ENCODE results near the gene NUDT13. TPM values are rescaled to one million over a fixed set of nuclear protein-coding genes. Genes with fewer than 3 reads are reported as not detected.

Gene NUDT13
- total and polyA plus RNA-seq, 9 of the 15 experiments (the other 6 are each of a cell fraction or from before 2014, with no cell fraction given), result 4.7 to 11.1 (median 5.6) TPM

GRCh38 chr10:73096449-73097304 lies 13.6 kb upstream of the NUDT13 start, which contains the start of gene P4HA1 (continued):
- no peak for TF ChIP-seq CEBPZ (IDR thresholded peaks at IDR 0.05; ENCODE audit: borderline replicate concordance, low read depth, low read length)
- no peak for TF ChIP-seq NFXL1 (CRISPR knock-in tag; IDR thresholded peaks at IDR 0.05)
- TF ChIP-seq ZNF695 (CRISPR knock-in tag; IDR thresholded peaks at IDR 0.05), result no peak
- peak; percentile 67; the same call in 1 of the 2 replicates for TF ChIP-seq ELF2 (CRISPR knock-in tag; IDR thresholded peaks at IDR 0.05)
- no peak for TF ChIP-seq ZNF512 (tag; IDR thresholded peaks at IDR 0.05)
- TF ChIP-seq THRA (IDR thresholded peaks at IDR 0.05), result no peak
- TF ChIP-seq HIVEP1 (CRISPR knock-in tag; IDR thresholded peaks at IDR 0.05), result no peak
- peak; percentile 24 for TF ChIP-seq ZNF316 (IDR thresholded peaks at IDR 0.05)
- peak; percentile 68 for TF ChIP-seq SOX6 (IDR thresholded peaks at IDR 0.05)
- peak; percentile 81 for TF ChIP-seq XRCC5 (IDR thresholded peaks at IDR 0.05; ENCODE audit: low read depth, low read length)
- peak; percentile 99 for TF ChIP-seq TBP (optimal IDR thresholded peaks at IDR 0.05; ENCODE audit: low read depth, low read length)
- peak; percentile 86 for TF ChIP-seq NELFE (IDR thresholded peaks at IDR 0.05; ENCODE audit: insufficient read depth, insufficient read length)
- TF ChIP-seq ADNP (tag; IDR thresholded peaks at IDR 0.05), result no peak
- no peak for TF ChIP-seq CCAR2 (IDR thresholded peaks at IDR 0.05; ENCODE audit: low read depth, low read length)
- TF ChIP-seq MCM5 (IDR thresholded peaks at IDR 0.05; ENCODE audit: low read depth), result no peak
- TF ChIP-seq IFI16 (CRISPR knock-in tag; IDR thresholded peaks at IDR 0.05), result no peak
- peak; percentile 1 for TF ChIP-seq GABPA (tag; conservative IDR thresholded peaks at IDR 0.05; ENCODE audit: low read depth)
- TF ChIP-seq ZKSCAN3 (CRISPR knock-in tag; IDR thresholded peaks at IDR 0.05), result no peak
- peak; percentile 43 for TF ChIP-seq ZNF384 (IDR thresholded peaks at IDR 0.05; ENCODE audit: low read depth, low read length)
- TF ChIP-seq ZNF75A (CRISPR knock-in tag; IDR thresholded peaks at IDR 0.05), result 0 out of 2 replicates have a peak, but pooled peaks have one; percentile 28
- TF ChIP-seq ZNF644 (tag; IDR thresholded peaks at IDR 0.05; ENCODE audit: low read depth), result no peak
- no peak for TF ChIP-seq ZNF408 (CRISPR knock-in tag; IDR thresholded peaks at IDR 0.05; ENCODE audit: low read depth)
- peak; percentile 50; the same call in 1 of the 2 replicates for TF ChIP-seq ZNF444 (CRISPR knock-in tag; IDR thresholded peaks at IDR 0.05)
- peak; percentile 84 for TF ChIP-seq ATF7 (IDR thresholded peaks at IDR 0.05)

Measured in K562 (cell line).